ENCODE measurements around the gene ATG10.

DNA sequence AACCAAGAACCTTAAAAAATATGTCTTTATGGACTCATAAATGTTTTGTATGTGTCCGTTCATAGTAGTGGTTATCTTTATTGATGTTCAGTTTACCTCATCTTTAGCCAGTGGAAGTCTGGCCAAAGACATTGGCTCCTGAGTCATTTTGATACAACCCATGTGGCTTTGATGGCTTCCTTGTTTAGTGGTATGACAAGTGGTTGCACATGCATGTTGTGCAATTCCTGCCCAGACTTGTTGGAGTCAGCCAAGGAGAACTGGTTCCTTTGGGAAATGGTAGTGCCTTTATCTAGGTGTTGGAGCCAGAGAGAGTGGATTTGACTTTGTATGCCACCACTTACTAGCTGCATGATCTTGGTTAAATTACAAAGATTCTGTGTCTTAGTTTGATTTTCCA, 212.0 kb downstream of the ATG10 start:
- peak in 1 of 2 donors; percentile 72 for TF ChIP-seq POLR2AphosphoS5 (IDR thresholded peaks at IDR 0.05; ENCODE audit: insufficient read depth in 1 of 2, low read depth in 1 of 2)
- TF ChIP-seq, protein P1, sequence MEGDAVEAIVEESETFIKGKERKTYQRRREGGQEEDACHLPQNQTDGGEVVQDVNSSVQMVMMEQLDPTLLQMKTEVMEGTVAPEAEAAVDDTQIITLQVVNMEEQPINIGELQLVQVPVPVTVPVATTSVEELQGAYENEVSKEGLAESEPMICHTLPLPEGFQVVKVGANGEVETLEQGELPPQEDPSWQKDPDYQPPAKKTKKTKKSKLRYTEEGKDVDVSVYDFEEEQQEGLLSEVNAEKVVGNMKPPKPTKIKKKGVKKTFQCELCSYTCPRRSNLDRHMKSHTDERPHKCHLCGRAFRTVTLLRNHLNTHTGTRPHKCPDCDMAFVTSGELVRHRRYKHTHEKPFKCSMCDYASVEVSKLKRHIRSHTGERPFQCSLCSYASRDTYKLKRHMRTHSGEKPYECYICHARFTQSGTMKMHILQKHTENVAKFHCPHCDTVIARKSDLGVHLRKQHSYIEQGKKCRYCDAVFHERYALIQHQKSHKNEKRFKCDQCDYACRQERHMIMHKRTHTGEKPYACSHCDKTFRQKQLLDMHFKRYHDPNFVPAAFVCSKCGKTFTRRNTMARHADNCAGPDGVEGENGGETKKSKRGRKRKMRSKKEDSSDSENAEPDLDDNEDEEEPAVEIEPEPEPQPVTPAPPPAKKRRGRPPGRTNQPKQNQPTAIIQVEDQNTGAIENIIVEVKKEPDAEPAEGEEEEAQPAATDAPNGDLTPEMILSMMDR (IDR thresholded peaks at IDR 0.05), result no peak
